ENCODE measurements around the gene SIPA1L3. TPM values are rescaled to one million over a fixed set of nuclear protein-coding genes. Genes with fewer than 3 reads are reported as not detected.
A peak's percentile ranks its signal among the peaks of the same experiment; 100 is the strongest.

The SIPA1L3 gene
- total RNA-seq, 2 donors from 2014 or later: 42.8 to 48.2 TPM

- no peaks in the 10 kb centered on the region for H3K9me3 ChIP-seq (ENCODE audit: control insufficient read depth, low read length)
- no peak overlapping the region for H3K27ac Mint-ChIP-seq
- WGBS, 2 experiments (ENCODE audit: insufficient coverage in 1 of 2, insufficient read length in 1 of 2): 94 to 95% methylated on average over 6 of the region's 6 CpGs
- H3K4me1 Mint-ChIP-seq: peaks cover 7% of the 10 kb centered on the region
- peaks cover 25% of the 10 kb centered on the region for H3K36me3 Mint-ChIP-seq (ENCODE audit: low read depth)
- DNase-seq: no peak
- H3K27me3 ChIP-seq (ENCODE audit: control insufficient read depth, insufficient read depth, low read length, poor library complexity, severe bottlenecking): no peaks in the 10 kb centered on the region
- TF ChIP-seq CTCF (conservative IDR thresholded peaks at IDR 0.05): no peak
- no peak overlapping the region for H3K27ac ChIP-seq (ENCODE audit: low read depth, low read length)
- no peaks in the 10 kb centered on the region for H3K9me3 Mint-ChIP-seq
- no peak overlapping the region for H3K4me3 ChIP-seq (ENCODE audit: low read length)
- H3K27me3 Mint-ChIP-seq (ENCODE audit: insufficient read depth): no peaks in the 10 kb centered on the region
- H3K4me1 ChIP-seq (ENCODE audit: control insufficient read depth, insufficient read depth, low read length): peaks cover 6% of the 10 kb centered on the region
- no peak overlapping the region for H3K9ac ChIP-seq (ENCODE audit: extremely low read depth, low read length, poor library complexity, severe bottlenecking)
- H3K36me3 ChIP-seq (ENCODE audit: control insufficient read depth, insufficient read depth, low read length): peaks cover 4% of the 10 kb centered on the region
- H3K4me3 Mint-ChIP-seq: no peak overlapping the region
Observed at GRCh38 chr19:38149661-38150061, 242.7 kb downstream of the SIPA1L3 start.

- H3K27ac Mint-ChIP-seq: no peak overlapping the region
- H3K9me3 Mint-ChIP-seq: no peaks in the 10 kb centered on the region
- Histone ChIP-seq H3K27me3 (ENCODE audit: control insufficient read depth, insufficient read depth, low read length, poor library complexity, severe bottlenecking) (no peaks in the 10 kb centered on the region), H3K9ac (ENCODE audit: extremely low read depth, low read length, poor library complexity, severe bottlenecking) (no peak overlapping the region), H3K27ac (ENCODE audit: low read depth, low read length) (no peak overlapping the region), H3K4me1 (ENCODE audit: control insufficient read depth, insufficient read depth, low read length) (peaks cover 6% of the 10 kb centered on the region), H3K4me3 (ENCODE audit: low read length) (no peak overlapping the region), H3K9me3 (ENCODE audit: control insufficient read depth, low read length) (no peaks in the 10 kb centered on the region), H3K36me3 (ENCODE audit: control insufficient read depth, insufficient read depth, low read length) (peaks cover 4% of the 10 kb centered on the region)
- TF ChIP-seq CTCF (conservative IDR thresholded peaks at IDR 0.05): no peak
- no peaks in the 10 kb centered on the region for H3K27me3 Mint-ChIP-seq (ENCODE audit: insufficient read depth)
- no peak for DNase-seq
- H3K4me3 Mint-ChIP-seq: no peak overlapping the region
- peaks cover 21% of the 10 kb centered on the region for H3K36me3 Mint-ChIP-seq (ENCODE audit: low read depth)
- WGBS, 2 experiments (ENCODE audit: insufficient coverage in 1 of 2, insufficient read length in 1 of 2): 91 to 93% methylated on average over 7 to 9 of the region's 9 CpGs
- peaks cover 7% of the 10 kb centered on the region for H3K4me1 Mint-ChIP-seq
Observed at GRCh38 chr19:38151242-38151641, 244.2 kb downstream of the SIPA1L3 start.

GRCh38 chr19:38152461-38153379 lies 245.7 kb downstream of the SIPA1L3 start:
- H3K27ac ChIP-seq (ENCODE audit: low read depth, low read length): no peak overlapping the region
- DNase-seq: peak; percentile 71
- WGBS, 2 experiments (ENCODE audit: insufficient coverage in 1 of 2, insufficient read length in 1 of 2): 89 to 90% methylated on average over 25 to 40 of the region's 40 CpGs
- Mint-ChIP-seq H3K4me3 (no peak overlapping the region), H3K36me3 (ENCODE audit: low read depth) (peaks cover 19% of the 10 kb centered on the region), H3K27ac (peak overlapping the region; percentile 49), H3K4me1 (peaks cover 7% of the 10 kb centered on the region), H3K27me3 (ENCODE audit: insufficient read depth) (no peaks in the 10 kb centered on the region), H3K9me3 (no peaks in the 10 kb centered on the region)
- peaks cover 6% of the 10 kb centered on the region for H3K4me1 ChIP-seq (ENCODE audit: control insufficient read depth, insufficient read depth, low read length)
- TF ChIP-seq CTCF (conservative IDR thresholded peaks at IDR 0.05): no peak
- no peak overlapping the region for H3K4me3 ChIP-seq (ENCODE audit: low read length)
- H3K36me3 ChIP-seq (ENCODE audit: control insufficient read depth, insufficient read depth, low read length): peaks cover 4% of the 10 kb centered on the region
- no peaks in the 10 kb centered on the region for H3K9me3 ChIP-seq (ENCODE audit: control insufficient read depth, low read length)
- H3K27me3 ChIP-seq (ENCODE audit: control insufficient read depth, insufficient read depth, low read length, poor library complexity, severe bottlenecking): no peaks in the 10 kb centered on the region
- H3K9ac ChIP-seq (ENCODE audit: extremely low read depth, low read length, poor library complexity, severe bottlenecking): no peak overlapping the region
